GM23248 (cell line): Measurements from ENCODE around the gene SNCA. TPM values are rescaled to one million over a fixed set of nuclear protein-coding genes. Genes with fewer than 3 reads are reported as not detected.

ENCODE experiments used
- DNase-seq: peaks from one replicate; pipeline ENCODE4 v3.0.0-alpha.2; 2015
- H2AFZ ChIP-seq: fragments of 200-600 bp; sonication (generic); 2 replicates; pipeline ENCODE4 v1.6.1; 2016; ENCODE audit warnings: antibody characterized with exemption
- H3F3A ChIP-seq: fragments of 200-600 bp; sonication (generic); 2 replicates; pipeline ENCODE4 v1.6.1; 2016; ENCODE audit warnings: mild to moderate bottlenecking, antibody characterized with exemption, mixed run types; ENCODE audit not compliant: insufficient read depth
- H3K27ac ChIP-seq: fragments of 200-600 bp; sonication (generic); 2 replicates; pipeline ENCODE4 v1.5.1; 2016; ENCODE audit warnings: mild to moderate bottlenecking
- H3K27me3 ChIP-seq: fragments of 200-600 bp; sonication (generic); replicated peaks from 2 replicates; pipeline ENCODE4 v1.6.1; 2016; ENCODE audit warnings: mild to moderate bottlenecking; ENCODE audit not compliant: insufficient read depth
- H3K36me3 ChIP-seq: fragments of 200-600 bp; sonication (generic); 2 replicates; pipeline ENCODE4 v1.6.1; 2016; ENCODE audit warnings: low read depth, mild to moderate bottlenecking
- H3K4me1 ChIP-seq: fragments of 200-600 bp; sonication (generic); 2 replicates; pipeline ENCODE4 v1.6.1; 2016; ENCODE audit warnings: mild to moderate bottlenecking; ENCODE audit not compliant: insufficient read depth
- H3K4me2 ChIP-seq: fragments of 200-600 bp; sonication (generic); one replicate; pipeline ENCODE4 v1.6.1; 2016; ENCODE audit warnings: mild to moderate bottlenecking; ENCODE audit not compliant: unreplicated experiment
- H3K4me3 ChIP-seq: fragments of 200-600 bp; sonication (generic); 2 replicates; pipeline ENCODE4 v1.5.1; 2016; ENCODE audit warnings: mild to moderate bottlenecking
- H3K79me2 ChIP-seq: fragments of 200-600 bp; sonication (generic); 2 replicates; pipeline ENCODE4 v1.6.1; 2016; ENCODE audit warnings: mild to moderate bottlenecking; ENCODE audit not compliant: insufficient read depth
- H3K9ac ChIP-seq: fragments of 200-600 bp; sonication (generic); 2 replicates; pipeline ENCODE4 v1.6.1; 2016; ENCODE audit warnings: mild to moderate bottlenecking
- H3K9me2 ChIP-seq: fragments of 200-600 bp; sonication (generic); 2 replicates; pipeline ENCODE4 v1.6.1; 2016; ENCODE audit warnings: mixed run types, mild to moderate bottlenecking, moderate library complexity; ENCODE audit not compliant: insufficient read depth
- H3K9me3 ChIP-seq: fragments of 200-600 bp; sonication (generic); one replicate; pipeline ENCODE4 v1.6.1; 2017; ENCODE audit warnings: low read depth
- H4K20me1 ChIP-seq: fragments of 200-600 bp; sonication (generic); 2 replicates; pipeline ENCODE4 v1.6.0; 2016; ENCODE audit not compliant: insufficient read depth
- EZH2 ChIP-seq: fragments of 200-600 bp; sonication (generic); IDR thresholded peaks from 2 replicates; pipeline ENCODE4 v1.6.1; 2018; ENCODE audit warnings: antibody characterized with exemption, mild to moderate bottlenecking; ENCODE audit not compliant: insufficient read depth, poor library complexity, severe bottlenecking
- EZH2phosphoT487 ChIP-seq: fragments of 200-600 bp; sonication (generic); IDR thresholded peaks from 2 replicates; pipeline ENCODE4 v1.6.1; 2018; ENCODE audit warnings: antibody characterized with exemption, moderate library complexity, mild to moderate bottlenecking, low read depth; ENCODE audit not compliant: insufficient read depth
- WGBS, 2 experiments: methylation state at CpG; one replicate each; pipeline ENCODE4 v1.1.6; 2015 to 2017; ENCODE audit warnings: low lambda C conversion rate in 2 of 2, low coverage in 1 of 2; ENCODE audit errors: missing lambda C conversion rate in 2 of 2; 5-methylcytosine and 5-hydroxymethylcytosine counted together
- in situ Hi-C: fragments of 300-500 bp; cut with MboI; formaldehyde crosslinking; loops from 2 replicates; pipeline ENCODE4 v1.15.0; 2020
- polyA plus RNA-seq: library from polyadenylated mRNA; unstranded; fragments of >200 nt; fragmentation: Nextera tagmentation; extraction: Ambion mirVana; gene quantifications from 2 replicates; pipeline ENCODE4 v1.2.1, GENCODE V29; 2016
- total RNA-seq: library from RNA; depleted of rRNA; stranded (reverse); fragments of >200 nt; shearing (Covaris generic); gene quantifications from 2 replicates; pipeline ENCODE4 v1.2.3, GENCODE V29; 2014

SNCA gene
- total and polyA plus RNA-seq, 2 experiments from 2014 or later: 0.25 TPM; not detected in 1

GRCh38 chr4:89759426-89759825, 77.5 kb downstream of the SNCA start:
- Histone ChIP-seq H3K4me2 (no peak overlapping the region), H3K79me2 (no peaks in the 10 kb centered on the region), H4K20me1 (no peaks in the 10 kb centered on the region), H3K27ac (no peak overlapping the region), H3K9ac (no peak overlapping the region), H3F3A (no peaks in the 10 kb centered on the region), H2AFZ (no peak overlapping the region), H3K4me3 (no peak overlapping the region), H3K27me3 (peaks cover 6% of the 10 kb centered on the region; the same call in 1 of the 2 replicates), H3K9me2 (no peaks in the 10 kb centered on the region), H3K4me1 (peaks cover under 1% of the 10 kb centered on the region; the same call in 1 of the 2 replicates), H3K36me3 (no peaks in the 10 kb centered on the region), H3K9me3 (no peaks in the 10 kb centered on the region)
- DNase-seq: no peak
- TF ChIP-seq EZH2phosphoT487 (no peak), EZH2 (no peak)
- in situ Hi-C loops: no loop called here
- 91 to 98% methylated on average over 2 of the region's 2 CpGs for WGBS, 2 experiments

- no peak overlapping the region for H3K9ac ChIP-seq
- no peak overlapping the region for H3K27ac ChIP-seq
- no peak overlapping the region for H3K4me3 ChIP-seq
- H2AFZ ChIP-seq: no peak overlapping the region
- H3K36me3 ChIP-seq: no peaks in the 10 kb centered on the region
- peaks cover 10% of the 10 kb centered on the region for H3F3A ChIP-seq
- no peaks in the 10 kb centered on the region for H3K9me2 ChIP-seq
- H4K20me1 ChIP-seq: no peaks in the 10 kb centered on the region
- TF ChIP-seq EZH2: no peak
- no peak for TF ChIP-seq EZH2phosphoT487
- no peak for DNase-seq
- no peak overlapping the region for H3K4me2 ChIP-seq
- WGBS, 2 experiments: 46% methylated on average over 4 of the region's 4 CpGs
- in situ Hi-C loops: no loop called here
- H3K9me3 ChIP-seq: no peaks in the 10 kb centered on the region
- H3K27me3 ChIP-seq: peaks cover 6% of the 10 kb centered on the region; the same call in 1 of the 2 replicates
- peaks cover 17% of the 10 kb centered on the region for H3K4me1 ChIP-seq
- no peaks in the 10 kb centered on the region for H3K79me2 ChIP-seq
Measured at GRCh38 chr4:89757154-89757719, 79.7 kb downstream of the SNCA start.

- in situ Hi-C loops: no loop called here
- no peak overlapping the region for H2AFZ ChIP-seq
- H3F3A ChIP-seq: peaks cover 10% of the 10 kb centered on the region
- H3K9me2 ChIP-seq: no peaks in the 10 kb centered on the region
- no peaks in the 10 kb centered on the region for H3K36me3 ChIP-seq
- no peak overlapping the region for H3K4me3 ChIP-seq
- no peaks in the 10 kb centered on the region for H3K9me3 ChIP-seq
- H3K4me1 ChIP-seq: peaks cover 17% of the 10 kb centered on the region
- H3K27me3 ChIP-seq: 0 out of 2 replicates have a peak, but pooled peaks cover 6% of the 10 kb centered on the region
- no peaks in the 10 kb centered on the region for H3K79me2 ChIP-seq
- no peak overlapping the region for H3K9ac ChIP-seq
- no peak overlapping the region for H3K27ac ChIP-seq
- TF ChIP-seq EZH2 (no peak), EZH2phosphoT487 (no peak)
- H4K20me1 ChIP-seq: no peaks in the 10 kb centered on the region
- H3K4me2 ChIP-seq: no peak overlapping the region
- peak; percentile 43 for DNase-seq
Measured at GRCh38 chr4:89755220-89755619, 81.7 kb downstream of the SNCA start.

GRCh38 chr4:89754531-89754930, 82.4 kb downstream of the SNCA start:
- no peaks in the 10 kb centered on the region for H3K9me2 ChIP-seq
- WGBS, 2 experiments: 81 to 90% methylated on average over 4 of the region's 4 CpGs
- H2AFZ ChIP-seq: no peak overlapping the region
- 0 out of 2 replicates have a peak, but pooled peaks cover 6% of the 10 kb centered on the region for H3K27me3 ChIP-seq
- H3K79me2 ChIP-seq: no peaks in the 10 kb centered on the region
- TF ChIP-seq EZH2phosphoT487 (no peak), EZH2 (no peak)
- DNase-seq: peak; percentile 19
- H4K20me1 ChIP-seq: no peaks in the 10 kb centered on the region
- H3F3A ChIP-seq: peaks cover 10% of the 10 kb centered on the region
- no peak overlapping the region for H3K9ac ChIP-seq
- H3K27ac ChIP-seq: no peak overlapping the region; the same call in 1 of the 2 replicates
- H3K4me2 ChIP-seq: no peak overlapping the region
- in situ Hi-C loops: no loop called here
- peaks cover 17% of the 10 kb centered on the region for H3K4me1 ChIP-seq
- no peak overlapping the region for H3K4me3 ChIP-seq
- H3K9me3 ChIP-seq: no peaks in the 10 kb centered on the region
- H3K36me3 ChIP-seq: no peaks in the 10 kb centered on the region
